PC-3 (cell line): ENCODE results near the gene TMEM218.

Experiments used
- EZH2 ChIP-seq: fragments of 300-600 bp; sonication (generic); IDR thresholded peaks from one replicate; pipeline ENCODE4 v1.6.1; 2017; ENCODE audit warnings: antibody characterized with exemption, mild to moderate bottlenecking, low read length; ENCODE audit not compliant: unreplicated experiment
- EZH2phosphoT487 ChIP-seq: fragments of 300-600 bp; sonication (generic); IDR thresholded peaks from 2 replicates; pipeline ENCODE4 v1.6.1; 2018; ENCODE audit warnings: mild to moderate bottlenecking, antibody characterized with exemption, low read length, borderline replicate concordance
- TF ChIP-seq, protein P1 (sequence below): fragments of 300-600 bp; sonication (generic); conservative IDR thresholded peaks from 2 replicates; pipeline ENCODE4 v1.5.1; 2017; ENCODE audit warnings: antibody characterized with exemption, low read depth, mild to moderate bottlenecking, low read length

DNA sequence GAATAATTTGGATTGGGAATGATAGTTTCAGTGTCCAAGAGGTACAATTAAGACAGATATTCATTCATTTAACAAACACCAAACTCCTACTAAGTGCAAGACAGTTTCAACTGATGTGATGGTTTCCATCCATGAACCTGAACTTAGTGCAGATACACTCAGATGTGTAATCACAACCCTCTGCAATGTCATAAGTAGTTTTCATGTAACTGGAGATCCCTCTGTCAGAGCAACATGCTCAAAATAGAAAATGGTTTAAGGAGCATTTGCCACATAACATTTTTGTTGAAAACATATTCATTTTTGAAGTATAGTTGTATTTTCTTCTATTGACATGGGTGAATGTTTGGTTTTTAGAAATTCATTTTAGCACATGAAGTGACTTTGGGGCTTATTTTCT, 36.6 kb upstream of the TMEM218 start:
- TF ChIP-seq EZH2phosphoT487 (no peak), EZH2 (no peak)
- TF ChIP-seq, protein P1, sequence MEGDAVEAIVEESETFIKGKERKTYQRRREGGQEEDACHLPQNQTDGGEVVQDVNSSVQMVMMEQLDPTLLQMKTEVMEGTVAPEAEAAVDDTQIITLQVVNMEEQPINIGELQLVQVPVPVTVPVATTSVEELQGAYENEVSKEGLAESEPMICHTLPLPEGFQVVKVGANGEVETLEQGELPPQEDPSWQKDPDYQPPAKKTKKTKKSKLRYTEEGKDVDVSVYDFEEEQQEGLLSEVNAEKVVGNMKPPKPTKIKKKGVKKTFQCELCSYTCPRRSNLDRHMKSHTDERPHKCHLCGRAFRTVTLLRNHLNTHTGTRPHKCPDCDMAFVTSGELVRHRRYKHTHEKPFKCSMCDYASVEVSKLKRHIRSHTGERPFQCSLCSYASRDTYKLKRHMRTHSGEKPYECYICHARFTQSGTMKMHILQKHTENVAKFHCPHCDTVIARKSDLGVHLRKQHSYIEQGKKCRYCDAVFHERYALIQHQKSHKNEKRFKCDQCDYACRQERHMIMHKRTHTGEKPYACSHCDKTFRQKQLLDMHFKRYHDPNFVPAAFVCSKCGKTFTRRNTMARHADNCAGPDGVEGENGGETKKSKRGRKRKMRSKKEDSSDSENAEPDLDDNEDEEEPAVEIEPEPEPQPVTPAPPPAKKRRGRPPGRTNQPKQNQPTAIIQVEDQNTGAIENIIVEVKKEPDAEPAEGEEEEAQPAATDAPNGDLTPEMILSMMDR = no peak
